ENCODE measurements around the gene HIP1. TPM values are rescaled to one million over a fixed set of nuclear protein-coding genes. Genes with fewer than 3 reads are reported as not detected.
A peak's percentile ranks its signal among the peaks of the same experiment; 100 is the strongest.

Gene HIP1
- total and polyA plus RNA-seq, 9 of the 15 experiments (the other 6 are each of a cell fraction or from before 2014, with no cell fraction given): 2.4 to 13.7 (median 9.5) TPM

DNA sequence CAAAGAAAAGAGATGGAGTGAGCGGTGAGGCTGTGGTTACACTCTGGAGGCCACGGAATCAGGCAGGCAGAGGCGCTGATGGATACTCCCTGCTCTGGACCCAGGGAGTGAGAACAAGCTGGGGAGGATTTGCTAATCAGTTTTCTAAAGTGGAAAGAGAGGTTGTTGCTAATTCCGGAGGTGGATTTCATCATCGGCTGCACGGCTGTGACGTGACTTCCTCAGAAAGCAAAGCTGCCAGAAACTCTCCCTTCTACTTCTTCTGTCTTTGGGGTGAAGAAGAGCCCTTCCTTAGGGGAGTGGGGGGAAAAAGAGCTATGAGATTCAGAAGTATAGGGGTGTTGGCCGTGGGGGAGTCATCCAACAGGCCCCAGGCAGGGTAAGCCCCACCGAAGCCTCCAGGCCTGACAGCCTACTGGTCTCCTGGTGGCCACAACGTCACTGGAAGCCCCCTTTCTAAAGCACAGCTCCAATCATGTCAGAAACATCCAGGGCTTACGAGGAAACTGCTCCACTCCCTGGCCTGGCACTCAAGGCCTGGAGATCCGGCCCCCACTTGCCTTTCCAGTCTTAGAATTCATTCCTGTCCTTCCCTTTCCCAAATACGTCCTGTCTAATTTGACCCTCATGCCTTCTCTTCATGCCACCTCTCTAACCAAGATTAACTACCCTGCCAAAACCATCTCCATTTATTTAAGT is 114.5 kb downstream of the HIP1 start (continued):
- TF ChIP-seq, protein P1, sequence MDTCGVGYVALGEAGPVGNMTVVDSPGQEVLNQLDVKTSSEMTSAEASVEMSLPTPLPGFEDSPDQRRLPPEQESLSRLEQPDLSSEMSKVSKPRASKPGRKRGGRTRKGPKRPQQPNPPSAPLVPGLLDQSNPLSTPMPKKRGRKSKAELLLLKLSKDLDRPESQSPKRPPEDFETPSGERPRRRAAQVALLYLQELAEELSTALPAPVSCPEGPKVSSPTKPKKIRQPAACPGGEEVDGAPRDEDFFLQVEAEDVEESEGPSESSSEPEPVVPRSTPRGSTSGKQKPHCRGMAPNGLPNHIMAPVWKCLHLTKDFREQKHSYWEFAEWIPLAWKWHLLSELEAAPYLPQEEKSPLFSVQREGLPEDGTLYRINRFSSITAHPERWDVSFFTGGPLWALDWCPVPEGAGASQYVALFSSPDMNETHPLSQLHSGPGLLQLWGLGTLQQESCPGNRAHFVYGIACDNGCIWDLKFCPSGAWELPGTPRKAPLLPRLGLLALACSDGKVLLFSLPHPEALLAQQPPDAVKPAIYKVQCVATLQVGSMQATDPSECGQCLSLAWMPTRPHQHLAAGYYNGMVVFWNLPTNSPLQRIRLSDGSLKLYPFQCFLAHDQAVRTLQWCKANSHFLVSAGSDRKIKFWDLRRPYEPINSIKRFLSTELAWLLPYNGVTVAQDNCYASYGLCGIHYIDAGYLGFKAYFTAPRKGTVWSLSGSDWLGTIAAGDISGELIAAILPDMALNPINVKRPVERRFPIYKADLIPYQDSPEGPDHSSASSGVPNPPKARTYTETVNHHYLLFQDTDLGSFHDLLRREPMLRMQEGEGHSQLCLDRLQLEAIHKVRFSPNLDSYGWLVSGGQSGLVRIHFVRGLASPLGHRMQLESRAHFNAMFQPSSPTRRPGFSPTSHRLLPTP (IDR thresholded peaks at IDR 0.05; ENCODE audit: borderline replicate concordance, extremely low read depth, insufficient read length): no peak
- TF ChIP-seq CCAR2 (IDR thresholded peaks at IDR 0.05; ENCODE audit: low read depth, low read length) (no peak), MAFG (tag; conservative IDR thresholded peaks at IDR 0.05) (no peak), SMARCC2 (IDR thresholded peaks at IDR 0.05; ENCODE audit: low read depth) (no peak; the same call in 1 of the 2 replicates), ZNF143 (CRISPR knock-in tag; IDR thresholded peaks at IDR 0.05) (peak; percentile 20; the same call in 1 of the 2 replicates), LEF1 (IDR thresholded peaks at IDR 0.05) (0 out of 2 replicates have a peak, but pooled peaks have one; percentile 53), TGIF2 (CRISPR knock-in tag; IDR thresholded peaks at IDR 0.05) (no peak), NKRF (IDR thresholded peaks at IDR 0.05; ENCODE audit: borderline replicate concordance) (no peak), SMARCB1 (IDR thresholded peaks at IDR 0.05; ENCODE audit: insufficient read length, low read depth) (no peak), TFAM (CRISPR knock-in tag; conservative IDR thresholded peaks at IDR 0.05) (no peak), ZKSCAN8 (CRISPR knock-in tag; IDR thresholded peaks at IDR 0.05) (peak; percentile 79; the same call in 1 of the 2 replicates), GATAD2B (IDR thresholded peaks at IDR 0.05; ENCODE audit: borderline replicate concordance) (no peak), BMI1 (IDR thresholded peaks at IDR 0.05; ENCODE audit: low read length) (no peak), KLF1 (tag; IDR thresholded peaks at IDR 0.05) (no peak), FOXJ2 (tag; IDR thresholded peaks at IDR 0.05) (peak; percentile 77), ZFPM2 (CRISPR knock-in tag; IDR thresholded peaks at IDR 0.05) (0 out of 2 replicates have a peak, but pooled peaks have one; percentile 14), GTF2F1 (IDR thresholded peaks at IDR 0.05; ENCODE audit: low read depth, low read length) (no peak), NRF1 (conservative IDR thresholded peaks at IDR 0.05 in 1 of 2, IDR thresholded peaks at IDR 0.05 in 1 of 2) (peak in 1 of 2 experiments; percentile 33; a peak in 1 of 4 replicates)
- TF ChIP-seq, protein P2, sequence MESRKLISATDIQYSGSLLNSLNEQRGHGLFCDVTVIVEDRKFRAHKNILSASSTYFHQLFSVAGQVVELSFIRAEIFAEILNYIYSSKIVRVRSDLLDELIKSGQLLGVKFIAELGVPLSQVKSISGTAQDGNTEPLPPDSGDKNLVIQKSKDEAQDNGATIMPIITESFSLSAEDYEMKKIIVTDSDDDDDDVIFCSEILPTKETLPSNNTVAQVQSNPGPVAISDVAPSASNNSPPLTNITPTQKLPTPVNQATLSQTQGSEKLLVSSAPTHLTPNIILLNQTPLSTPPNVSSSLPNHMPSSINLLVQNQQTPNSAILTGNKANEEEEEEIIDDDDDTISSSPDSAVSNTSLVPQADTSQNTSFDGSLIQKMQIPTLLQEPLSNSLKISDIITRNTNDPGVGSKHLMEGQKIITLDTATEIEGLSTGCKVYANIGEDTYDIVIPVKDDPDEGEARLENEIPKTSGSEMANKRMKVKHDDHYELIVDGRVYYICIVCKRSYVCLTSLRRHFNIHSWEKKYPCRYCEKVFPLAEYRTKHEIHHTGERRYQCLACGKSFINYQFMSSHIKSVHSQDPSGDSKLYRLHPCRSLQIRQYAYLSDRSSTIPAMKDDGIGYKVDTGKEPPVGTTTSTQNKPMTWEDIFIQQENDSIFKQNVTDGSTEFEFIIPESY (CRISPR knock-in tag; IDR thresholded peaks at IDR 0.05): peak; percentile 41
- TF ChIP-seq, protein P3, sequence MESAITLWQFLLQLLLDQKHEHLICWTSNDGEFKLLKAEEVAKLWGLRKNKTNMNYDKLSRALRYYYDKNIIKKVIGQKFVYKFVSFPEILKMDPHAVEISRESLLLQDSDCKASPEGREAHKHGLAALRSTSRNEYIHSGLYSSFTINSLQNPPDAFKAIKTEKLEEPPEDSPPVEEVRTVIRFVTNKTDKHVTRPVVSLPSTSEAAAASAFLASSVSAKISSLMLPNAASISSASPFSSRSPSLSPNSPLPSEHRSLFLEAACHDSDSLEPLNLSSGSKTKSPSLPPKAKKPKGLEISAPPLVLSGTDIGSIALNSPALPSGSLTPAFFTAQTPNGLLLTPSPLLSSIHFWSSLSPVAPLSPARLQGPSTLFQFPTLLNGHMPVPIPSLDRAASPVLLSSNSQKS (CRISPR knock-in tag; IDR thresholded peaks at IDR 0.05): no peak
